ENCODE results near the gene SLC26A11. TPM values are rescaled to one million over a fixed set of nuclear protein-coding genes. Genes with fewer than 3 reads are reported as not detected.
A peak's percentile ranks its signal among the peaks of the same experiment; 100 is the strongest.

Gene SLC26A11
- total and polyA plus RNA-seq, 2 of the 13 experiments (the other 11 are each of a cell fraction or from before 2014, with no cell fraction given): 8.7 to 13.2 TPM

GRCh38 chr17:80254396-80255251 is 34.4 kb downstream of the SLC26A11 start (continued):
- TF ChIP-seq, protein P1, sequence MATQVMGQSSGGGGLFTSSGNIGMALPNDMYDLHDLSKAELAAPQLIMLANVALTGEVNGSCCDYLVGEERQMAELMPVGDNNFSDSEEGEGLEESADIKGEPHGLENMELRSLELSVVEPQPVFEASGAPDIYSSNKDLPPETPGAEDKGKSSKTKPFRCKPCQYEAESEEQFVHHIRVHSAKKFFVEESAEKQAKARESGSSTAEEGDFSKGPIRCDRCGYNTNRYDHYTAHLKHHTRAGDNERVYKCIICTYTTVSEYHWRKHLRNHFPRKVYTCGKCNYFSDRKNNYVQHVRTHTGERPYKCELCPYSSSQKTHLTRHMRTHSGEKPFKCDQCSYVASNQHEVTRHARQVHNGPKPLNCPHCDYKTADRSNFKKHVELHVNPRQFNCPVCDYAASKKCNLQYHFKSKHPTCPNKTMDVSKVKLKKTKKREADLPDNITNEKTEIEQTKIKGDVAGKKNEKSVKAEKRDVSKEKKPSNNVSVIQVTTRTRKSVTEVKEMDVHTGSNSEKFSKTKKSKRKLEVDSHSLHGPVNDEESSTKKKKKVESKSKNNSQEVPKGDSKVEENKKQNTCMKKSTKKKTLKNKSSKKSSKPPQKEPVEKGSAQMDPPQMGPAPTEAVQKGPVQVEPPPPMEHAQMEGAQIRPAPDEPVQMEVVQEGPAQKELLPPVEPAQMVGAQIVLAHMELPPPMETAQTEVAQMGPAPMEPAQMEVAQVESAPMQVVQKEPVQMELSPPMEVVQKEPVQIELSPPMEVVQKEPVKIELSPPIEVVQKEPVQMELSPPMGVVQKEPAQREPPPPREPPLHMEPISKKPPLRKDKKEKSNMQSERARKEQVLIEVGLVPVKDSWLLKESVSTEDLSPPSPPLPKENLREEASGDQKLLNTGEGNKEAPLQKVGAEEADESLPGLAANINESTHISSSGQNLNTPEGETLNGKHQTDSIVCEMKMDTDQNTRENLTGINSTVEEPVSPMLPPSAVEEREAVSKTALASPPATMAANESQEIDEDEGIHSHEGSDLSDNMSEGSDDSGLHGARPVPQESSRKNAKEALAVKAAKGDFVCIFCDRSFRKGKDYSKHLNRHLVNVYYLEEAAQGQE (IDR thresholded peaks at IDR 0.05; ENCODE audit: borderline replicate concordance in 1 of 2, low read depth in 1 of 2, low read length in 2 of 2): no peak
- TF ChIP-seq KDM4B (CRISPR knock-in tag; IDR thresholded peaks at IDR 0.05) (peak; percentile 61; the same call in 1 of the 2 replicates), HNF4A (CRISPR knock-in tag; IDR thresholded peaks at IDR 0.05) (0 out of 2 replicates have a peak, but pooled peaks have one; percentile 16), PRMT3 (CRISPR knock-in tag; IDR thresholded peaks at IDR 0.05; ENCODE audit: borderline replicate concordance, low read depth) (no peak), TMF1 (CRISPR knock-in tag; IDR thresholded peaks at IDR 0.05; ENCODE audit: low read depth) (no peak), MTA1 (CRISPR knock-in tag; IDR thresholded peaks at IDR 0.05; ENCODE audit: borderline replicate concordance) (no peak), CTCF (CRISPR knock-in tag; IDR thresholded peaks at IDR 0.05) (no peak), DDIT3 (CRISPR knock-in tag; IDR thresholded peaks at IDR 0.05) (no peak), ZNF251 (CRISPR knock-in tag; IDR thresholded peaks at IDR 0.05) (no peak), ZNF354B (CRISPR knock-in tag; IDR thresholded peaks at IDR 0.05) (no peak), TFAP4 (IDR thresholded peaks at IDR 0.05; ENCODE audit: borderline replicate concordance, low read depth) (peak; percentile 9; the same call in 1 of the 2 replicates), PPARG (CRISPR knock-in tag; conservative IDR thresholded peaks at IDR 0.05) (no peak)
- TF ChIP-seq, protein P2, sequence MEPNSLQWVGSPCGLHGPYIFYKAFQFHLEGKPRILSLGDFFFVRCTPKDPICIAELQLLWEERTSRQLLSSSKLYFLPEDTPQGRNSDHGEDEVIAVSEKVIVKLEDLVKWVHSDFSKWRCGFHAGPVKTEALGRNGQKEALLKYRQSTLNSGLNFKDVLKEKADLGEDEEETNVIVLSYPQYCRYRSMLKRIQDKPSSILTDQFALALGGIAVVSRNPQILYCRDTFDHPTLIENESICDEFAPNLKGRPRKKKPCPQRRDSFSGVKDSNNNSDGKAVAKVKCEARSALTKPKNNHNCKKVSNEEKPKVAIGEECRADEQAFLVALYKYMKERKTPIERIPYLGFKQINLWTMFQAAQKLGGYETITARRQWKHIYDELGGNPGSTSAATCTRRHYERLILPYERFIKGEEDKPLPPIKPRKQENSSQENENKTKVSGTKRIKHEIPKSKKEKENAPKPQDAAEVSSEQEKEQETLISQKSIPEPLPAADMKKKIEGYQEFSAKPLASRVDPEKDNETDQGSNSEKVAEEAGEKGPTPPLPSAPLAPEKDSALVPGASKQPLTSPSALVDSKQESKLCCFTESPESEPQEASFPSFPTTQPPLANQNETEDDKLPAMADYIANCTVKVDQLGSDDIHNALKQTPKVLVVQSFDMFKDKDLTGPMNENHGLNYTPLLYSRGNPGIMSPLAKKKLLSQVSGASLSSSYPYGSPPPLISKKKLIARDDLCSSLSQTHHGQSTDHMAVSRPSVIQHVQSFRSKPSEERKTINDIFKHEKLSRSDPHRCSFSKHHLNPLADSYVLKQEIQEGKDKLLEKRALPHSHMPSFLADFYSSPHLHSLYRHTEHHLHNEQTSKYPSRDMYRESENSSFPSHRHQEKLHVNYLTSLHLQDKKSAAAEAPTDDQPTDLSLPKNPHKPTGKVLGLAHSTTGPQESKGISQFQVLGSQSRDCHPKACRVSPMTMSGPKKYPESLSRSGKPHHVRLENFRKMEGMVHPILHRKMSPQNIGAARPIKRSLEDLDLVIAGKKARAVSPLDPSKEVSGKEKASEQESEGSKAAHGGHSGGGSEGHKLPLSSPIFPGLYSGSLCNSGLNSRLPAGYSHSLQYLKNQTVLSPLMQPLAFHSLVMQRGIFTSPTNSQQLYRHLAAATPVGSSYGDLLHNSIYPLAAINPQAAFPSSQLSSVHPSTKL (CRISPR knock-in tag; IDR thresholded peaks at IDR 0.05): peak; percentile 89
- TF ChIP-seq, protein P3, sequence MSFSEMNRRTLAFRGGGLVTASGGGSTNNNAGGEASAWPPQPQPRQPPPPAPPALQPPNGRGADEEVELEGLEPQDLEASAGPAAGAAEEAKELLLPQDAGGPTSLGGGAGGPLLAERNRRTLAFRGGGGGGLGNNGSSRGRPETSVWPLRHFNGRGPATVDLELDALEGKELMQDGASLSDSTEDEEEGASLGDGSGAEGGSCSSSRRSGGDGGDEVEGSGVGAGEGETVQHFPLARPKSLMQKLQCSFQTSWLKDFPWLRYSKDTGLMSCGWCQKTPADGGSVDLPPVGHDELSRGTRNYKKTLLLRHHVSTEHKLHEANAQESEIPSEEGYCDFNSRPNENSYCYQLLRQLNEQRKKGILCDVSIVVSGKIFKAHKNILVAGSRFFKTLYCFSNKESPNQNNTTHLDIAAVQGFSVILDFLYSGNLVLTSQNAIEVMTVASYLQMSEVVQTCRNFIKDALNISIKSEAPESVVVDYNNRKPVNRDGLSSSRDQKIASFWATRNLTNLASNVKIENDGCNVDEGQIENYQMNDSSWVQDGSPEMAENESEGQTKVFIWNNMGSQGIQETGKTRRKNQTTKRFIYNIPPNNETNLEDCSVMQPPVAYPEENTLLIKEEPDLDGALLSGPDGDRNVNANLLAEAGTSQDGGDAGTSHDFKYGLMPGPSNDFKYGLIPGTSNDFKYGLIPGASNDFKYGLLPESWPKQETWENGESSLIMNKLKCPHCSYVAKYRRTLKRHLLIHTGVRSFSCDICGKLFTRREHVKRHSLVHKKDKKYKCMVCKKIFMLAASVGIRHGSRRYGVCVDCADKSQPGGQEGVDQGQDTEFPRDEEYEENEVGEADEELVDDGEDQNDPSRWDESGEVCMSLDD (CRISPR knock-in tag; IDR thresholded peaks at IDR 0.05; ENCODE audit: borderline replicate concordance): no peak

All from HepG2 (cell line).